Natural killer cell (primary cell): ENCODE data around the gene HPSE. TPM values are rescaled to one million over a fixed set of nuclear protein-coding genes. Genes with fewer than 3 reads are reported as not detected.

Experiments
- ATAC-seq, 3 donors: fragments of 150-1000 bp in 2 of 3; fragments of 200-7000 bp in 1 of 3; cut with Tn5 transposase; 1 replicate in 1 of 3; 2 replicates in 2 of 3; pipeline ENCODE4 v1.10.0; 2021; ENCODE audit warnings: mild to moderate bottlenecking in 2 of 3, moderate library complexity in 2 of 3
- DNase-seq, 2 donors: peaks; one replicate each; pipeline versions ENCODE4 v3.0.0 to v3.0.0-alpha.2; 2013 to 2021; ENCODE audit warnings: mixed read lengths in 1 of 2
- H3K27ac ChIP-seq: one replicate; pipeline ENCODE4 v1.5.1; 2013; ENCODE audit warnings: mild to moderate bottlenecking, low read length
- H3K27me3 ChIP-seq: one replicate; pipeline ENCODE4 v1.6.1; 2013; ENCODE audit warnings: low read length; ENCODE audit not compliant: control insufficient read depth, insufficient read depth
- H3K36me3 ChIP-seq: one replicate; pipeline ENCODE4 v1.6.1; 2013; ENCODE audit warnings: low read length; ENCODE audit not compliant: control insufficient read depth, insufficient read depth
- H3K4me1 ChIP-seq: one replicate; pipeline ENCODE4 v1.6.1; 2013; ENCODE audit warnings: low read length; ENCODE audit not compliant: control insufficient read depth, insufficient read depth
- H3K4me3 ChIP-seq: one replicate; pipeline ENCODE4 v1.5.1; 2013; ENCODE audit warnings: low read length
- H3K9me3 ChIP-seq: one replicate; pipeline ENCODE4 v1.6.1; 2013; ENCODE audit warnings: low read length; ENCODE audit not compliant: control insufficient read depth, insufficient read depth
- H3K27ac Mint-ChIP-seq, 2 donors: one replicate each; pipeline ENCODE4 v1.8.0; 2022; ENCODE audit warnings: mild to moderate bottlenecking in 2 of 2, mixed read lengths in 2 of 2, moderate library complexity in 1 of 2
- H3K27me3 Mint-ChIP-seq, 2 donors: one replicate each; pipeline ENCODE4 v1.8.0; 2022; ENCODE audit warnings: low read depth in 2 of 2, mixed read lengths in 2 of 2
- H3K36me3 Mint-ChIP-seq: one replicate; pipeline ENCODE4 v1.8.0; 2022; ENCODE audit warnings: mixed read lengths
- H3K4me1 Mint-ChIP-seq, 2 donors: one replicate each; pipeline ENCODE4 v1.8.0; 2022; ENCODE audit warnings: mixed read lengths in 2 of 2
- H3K4me3 Mint-ChIP-seq: one replicate; pipeline ENCODE4 v1.8.0; 2022; ENCODE audit warnings: mild to moderate bottlenecking, moderate library complexity, mixed read lengths
- H3K9me3 Mint-ChIP-seq, 2 donors: one replicate each; pipeline ENCODE4 v1.8.0; 2022; ENCODE audit warnings: mixed read lengths in 2 of 2
- WGBS: methylation state at CpG from one replicate; pipeline ENCODE4 v1.1.7; 2013; ENCODE audit warnings: missing lambda C conversion rate; ENCODE audit not compliant: insufficient coverage; 5-methylcytosine and 5-hydroxymethylcytosine counted together
- intact Hi-C: fragments of 100-400 bp; cut with micrococcal nuclease; formaldehyde crosslinking; loops from one replicate; pipeline ENCODE4 v1.14.2; 2022
- total RNA-seq, 4 donors: library from RNA; stranded (reverse); fragments of 120-200 nt in 1 of 4; gene quantifications; one replicate each; pipeline versions ENCODE4 v1.2.3 to v1.2.4, GENCODE V29; 2013 to 2022
- TF ChIP-seq, protein P1 (sequence below): fragments of 200-600 bp; IDR thresholded peaks from one replicate; pipeline ENCODE4 v1.8.0; 2022; ENCODE audit warnings: antibody characterized with exemption

The HPSE gene
- total RNA-seq, 3 donors from 2014 or later (not counting 1 experiment from before 2014, with no cell fraction given), result 0.89 to 2.6 (median 1.5) TPM

DNA sequence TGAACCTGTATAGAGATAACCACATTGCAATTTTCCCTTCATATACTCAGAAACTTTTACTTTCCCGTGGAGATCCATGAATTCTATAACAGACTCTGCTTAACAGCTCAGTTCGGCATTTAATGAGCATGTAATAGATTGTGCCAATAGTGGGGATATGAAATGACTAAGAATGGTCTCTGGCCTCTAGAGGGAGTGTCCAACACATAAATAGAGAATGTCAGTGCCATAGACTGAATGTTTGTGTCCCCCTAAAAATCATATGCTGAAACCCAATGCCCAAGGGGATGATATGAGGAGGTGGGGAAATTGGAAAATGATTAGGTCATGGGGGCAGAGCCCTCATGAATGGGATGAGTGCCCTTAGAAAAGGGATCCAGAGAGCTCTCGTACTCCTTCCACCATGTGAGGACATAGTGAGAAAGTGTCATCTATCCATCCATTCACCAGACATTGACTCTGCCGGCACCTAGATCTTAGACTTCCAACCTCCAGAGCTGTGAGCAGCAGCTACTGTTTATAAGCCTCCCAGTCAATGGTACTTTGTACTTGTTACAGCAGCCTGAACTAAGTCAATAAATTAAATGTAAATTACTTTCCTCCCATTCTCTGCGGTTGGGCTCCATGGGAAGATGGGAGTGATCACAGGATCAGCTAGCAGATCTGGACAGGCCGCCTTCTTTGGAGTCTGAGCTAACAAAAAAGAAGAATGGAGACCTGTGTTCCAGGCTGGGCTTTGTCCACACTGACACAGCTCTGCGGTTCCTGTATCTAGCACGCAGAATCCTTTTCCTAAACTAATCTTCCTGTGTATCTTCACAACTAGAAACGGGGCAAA lies 28.1 kb upstream of the HPSE start:
- H3K27me3 Mint-ChIP-seq, result peaks cover 20 to 28% of the 10 kb centered on the region in 2 donors
- ATAC-seq (no peak), DNase-seq (peak in 1 of 2 donors; percentile 11)
- H3K36me3 Mint-ChIP-seq, result no peaks in the 10 kb centered on the region
- no peak overlapping the region for H3K27ac Mint-ChIP-seq
- no peaks in the 10 kb centered on the region for H3K4me1 Mint-ChIP-seq
- H3K36me3 ChIP-seq, result no peaks in the 10 kb centered on the region
- no peaks in the 10 kb centered on the region for H3K9me3 ChIP-seq
- H3K27ac ChIP-seq, result no peak overlapping the region
- TF ChIP-seq, protein P1, sequence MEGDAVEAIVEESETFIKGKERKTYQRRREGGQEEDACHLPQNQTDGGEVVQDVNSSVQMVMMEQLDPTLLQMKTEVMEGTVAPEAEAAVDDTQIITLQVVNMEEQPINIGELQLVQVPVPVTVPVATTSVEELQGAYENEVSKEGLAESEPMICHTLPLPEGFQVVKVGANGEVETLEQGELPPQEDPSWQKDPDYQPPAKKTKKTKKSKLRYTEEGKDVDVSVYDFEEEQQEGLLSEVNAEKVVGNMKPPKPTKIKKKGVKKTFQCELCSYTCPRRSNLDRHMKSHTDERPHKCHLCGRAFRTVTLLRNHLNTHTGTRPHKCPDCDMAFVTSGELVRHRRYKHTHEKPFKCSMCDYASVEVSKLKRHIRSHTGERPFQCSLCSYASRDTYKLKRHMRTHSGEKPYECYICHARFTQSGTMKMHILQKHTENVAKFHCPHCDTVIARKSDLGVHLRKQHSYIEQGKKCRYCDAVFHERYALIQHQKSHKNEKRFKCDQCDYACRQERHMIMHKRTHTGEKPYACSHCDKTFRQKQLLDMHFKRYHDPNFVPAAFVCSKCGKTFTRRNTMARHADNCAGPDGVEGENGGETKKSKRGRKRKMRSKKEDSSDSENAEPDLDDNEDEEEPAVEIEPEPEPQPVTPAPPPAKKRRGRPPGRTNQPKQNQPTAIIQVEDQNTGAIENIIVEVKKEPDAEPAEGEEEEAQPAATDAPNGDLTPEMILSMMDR, result no peak
- H3K27me3 ChIP-seq, result no peaks in the 10 kb centered on the region
- no peaks in the 10 kb centered on the region for H3K4me1 ChIP-seq
- 85% methylated on average over 8 of the region's 9 CpGs for WGBS
- H3K4me3 Mint-ChIP-seq, result no peak overlapping the region
- intact Hi-C loops, result no loop called here
- H3K9me3 Mint-ChIP-seq, result no peaks in the 10 kb centered on the region
- H3K4me3 ChIP-seq, result no peak overlapping the region

DNA sequence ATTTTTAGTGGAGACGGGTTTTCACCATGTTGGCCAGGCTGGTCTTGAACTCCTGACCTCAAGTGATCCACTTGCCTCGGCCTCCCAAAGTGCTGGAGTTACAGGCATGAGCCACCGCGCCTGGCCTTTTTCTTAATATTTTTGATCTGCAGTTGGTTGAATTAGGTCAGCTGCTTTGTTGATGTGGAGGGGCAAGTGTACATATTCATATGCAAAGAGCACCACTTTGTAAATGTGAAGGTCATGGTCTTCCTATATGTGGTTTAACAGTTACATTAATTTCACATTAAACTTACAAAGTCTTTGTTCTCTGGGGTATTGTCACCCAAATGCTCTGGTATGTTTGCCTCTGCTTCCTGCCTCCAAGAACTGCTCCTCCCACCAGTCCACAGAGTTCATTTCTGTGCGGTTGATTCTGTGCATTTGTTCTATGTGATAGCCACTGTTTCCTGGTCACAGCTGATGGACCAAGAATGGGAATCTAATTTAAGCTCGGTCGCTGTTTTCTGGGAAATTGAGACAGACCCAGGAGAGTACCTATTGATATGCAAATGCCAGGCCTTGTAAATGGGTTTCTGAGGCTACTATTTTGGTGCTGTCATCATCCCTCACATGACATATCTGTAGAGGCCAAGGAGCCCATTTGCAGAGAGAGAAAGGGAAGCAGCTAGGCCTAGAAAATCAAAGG lies 26.9 kb upstream of the HPSE start:
- Histone ChIP-seq H3K36me3 (no peaks in the 10 kb centered on the region), H3K27me3 (no peaks in the 10 kb centered on the region), H3K4me1 (no peaks in the 10 kb centered on the region), H3K9me3 (no peaks in the 10 kb centered on the region), H3K4me3 (no peak overlapping the region), H3K27ac (no peak overlapping the region)
- Mint-ChIP-seq H3K4me3 (no peak overlapping the region), H3K4me1 (no peaks in the 10 kb centered on the region), H3K27me3 (peaks cover 15 to 26% of the 10 kb centered on the region in 2 donors), H3K27ac (no peak overlapping the region), H3K9me3 (no peaks in the 10 kb centered on the region), H3K36me3 (no peaks in the 10 kb centered on the region)
- TF ChIP-seq, protein P1, result no peak
- intact Hi-C loops, result no loop called here
- DNase-seq, result no peak
- ATAC-seq, result no peak
- WGBS, result 90% methylated on average over 7 of the region's 7 CpGs

DNA sequence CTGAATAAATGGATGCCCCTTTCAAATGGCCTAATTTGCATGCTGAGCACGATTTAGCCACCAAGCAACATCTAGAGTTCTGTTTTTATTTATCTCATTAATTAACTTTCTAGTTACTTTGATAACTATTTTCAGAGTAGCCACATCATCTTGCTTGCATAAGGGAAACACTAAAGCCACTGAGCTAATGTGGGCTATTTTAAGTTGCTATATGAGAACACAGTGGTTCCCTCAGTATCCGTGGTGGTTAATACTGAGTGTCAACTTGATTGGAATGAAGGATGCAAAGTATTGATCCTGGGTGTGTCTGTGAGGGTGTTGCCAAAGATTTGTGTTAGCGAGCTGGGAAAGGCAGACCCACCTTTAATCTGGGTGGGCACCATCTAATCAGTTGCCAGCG lies 25.4 kb upstream of the HPSE start:
- Histone ChIP-seq H3K4me1 (no peaks in the 10 kb centered on the region), H3K36me3 (no peaks in the 10 kb centered on the region), H3K27ac (no peak overlapping the region), H3K4me3 (no peak overlapping the region), H3K9me3 (no peaks in the 10 kb centered on the region), H3K27me3 (no peaks in the 10 kb centered on the region)
- 94% methylated on average over 4 of the region's 4 CpGs for WGBS
- intact Hi-C loops, result no loop called here
- no peaks in the 10 kb centered on the region for H3K36me3 Mint-ChIP-seq
- no peaks in the 10 kb centered on the region for H3K9me3 Mint-ChIP-seq
- H3K27me3 Mint-ChIP-seq, result peaks cover 9 to 14% of the 10 kb centered on the region in 2 donors
- H3K4me1 Mint-ChIP-seq, result no peaks in the 10 kb centered on the region
- DNase-seq (no peak), ATAC-seq (no peak)
- no peak overlapping the region for H3K4me3 Mint-ChIP-seq
- H3K27ac Mint-ChIP-seq, result no peak overlapping the region
- TF ChIP-seq, protein P1, result no peak
